HEK293 (cell line): Measurements from ENCODE around the gene PLCG1.
A peak's percentile ranks its signal among the peaks of the same experiment; 100 is the strongest.

Source experiments
- GLIS1 ChIP-seq: fragments of 450-650 bp; formaldehyde crosslinking; IDR thresholded peaks from 2 replicates; pipeline ENCODE4 v1.5.1; 2016; ENCODE audit warnings: missing biosample characterization, missing genetic modification characterization
- KLF10 ChIP-seq: fragments of 450-650 bp; IDR thresholded peaks from 2 replicates; pipeline ENCODE4 v1.5.1; 2018; ENCODE audit warnings: missing biosample characterization, mild to moderate bottlenecking, missing genetic modification characterization
- KLF9 ChIP-seq: fragments of 450-650 bp; formaldehyde crosslinking; IDR thresholded peaks from 2 replicates; pipeline ENCODE4 v1.5.1; 2016; ENCODE audit warnings: missing biosample characterization, missing genetic modification characterization, low read depth
- MEIS1 ChIP-seq: sonication (generic); formaldehyde crosslinking; IDR thresholded peaks from 2 replicates; pipeline ENCODE4 v1.8.1; 2022; ENCODE audit warnings: missing genetic modification reagents, mild to moderate bottlenecking, borderline replicate concordance
- OVOL3 ChIP-seq: fragments of 450-650 bp; formaldehyde crosslinking; IDR thresholded peaks from 2 replicates; pipeline ENCODE4 v1.5.1; 2016; ENCODE audit warnings: missing biosample characterization, missing genetic modification characterization
- YY1 ChIP-seq: fragments of 450-650 bp; formaldehyde crosslinking; IDR thresholded peaks from 2 replicates; pipeline ENCODE4 v1.5.1; 2018; ENCODE audit warnings: missing biosample characterization, missing genetic modification characterization
- ZFP37 ChIP-seq: fragments of 450-650 bp; formaldehyde crosslinking; IDR thresholded peaks from 2 replicates; pipeline ENCODE4 v1.5.1; 2016; ENCODE audit warnings: missing biosample characterization, missing genetic modification characterization
- ZNF132 ChIP-seq: fragments of 450-650 bp; formaldehyde crosslinking; IDR thresholded peaks from 2 replicates; pipeline ENCODE4 v1.5.1; 2017; ENCODE audit warnings: missing biosample characterization, missing genetic modification characterization, borderline replicate concordance
- ZNF133 ChIP-seq: fragments of 450-650 bp; formaldehyde crosslinking; IDR thresholded peaks from 2 replicates; pipeline ENCODE4 v1.5.1; 2016; ENCODE audit warnings: missing biosample characterization, missing genetic modification characterization
- ZNF223 ChIP-seq: fragments of 450-650 bp; formaldehyde crosslinking; IDR thresholded peaks from 2 replicates; pipeline ENCODE4 v1.5.1; 2016; ENCODE audit warnings: missing biosample characterization, missing genetic modification characterization
- ZNF341 ChIP-seq: fragments of 450-650 bp; formaldehyde crosslinking; IDR thresholded peaks from 2 replicates; pipeline ENCODE4; 2016; ENCODE audit warnings: low read depth, missing biosample characterization, missing genetic modification characterization
- ZNF394 ChIP-seq: fragments of 450-650 bp; formaldehyde crosslinking; IDR thresholded peaks from 2 replicates; pipeline ENCODE4 v1.5.1; 2016; ENCODE audit warnings: missing biosample characterization, missing genetic modification characterization, mild to moderate bottlenecking, moderate library complexity, borderline replicate concordance
- ZNF404 ChIP-seq: fragments of 450-650 bp; formaldehyde crosslinking; IDR thresholded peaks from 2 replicates; pipeline ENCODE4 v1.5.1; 2017; ENCODE audit warnings: missing biosample characterization, missing genetic modification characterization
- ZNF555 ChIP-seq: fragments of 450-650 bp; formaldehyde crosslinking; conservative IDR thresholded peaks from 2 replicates; pipeline ENCODE4 v1.5.1; 2017; ENCODE audit warnings: missing biosample characterization, mild to moderate bottlenecking, missing genetic modification characterization, inconsistent platforms
- ZNF76 ChIP-seq: fragments of 450-650 bp; formaldehyde crosslinking; IDR thresholded peaks from 2 replicates; pipeline ENCODE4; 2016; ENCODE audit warnings: low read depth, missing biosample characterization, missing genetic modification characterization, borderline replicate concordance
- ZSCAN23 ChIP-seq: fragments of 450-650 bp; formaldehyde crosslinking; IDR thresholded peaks from 2 replicates; pipeline ENCODE4 v1.5.1; 2016; ENCODE audit warnings: missing biosample characterization, missing genetic modification characterization
- ZXDB ChIP-seq: fragments of 450-650 bp; formaldehyde crosslinking; IDR thresholded peaks from 2 replicates; pipeline ENCODE4 v1.5.1; 2016; ENCODE audit warnings: missing biosample characterization, missing genetic modification characterization
- TF ChIP-seq, protein P1 (sequence below): fragments of 450-650 bp; formaldehyde crosslinking; IDR thresholded peaks from 2 replicates; pipeline ENCODE4 v1.5.1; 2016; ENCODE audit warnings: missing biosample characterization, missing genetic modification characterization, borderline replicate concordance
- TF ChIP-seq, protein P2 (sequence below): IDR thresholded peaks from 2 replicates; pipeline ENCODE4 v1.6.1; 2011; ENCODE audit warnings: mild to moderate bottlenecking, low read depth, low read length, borderline replicate concordance
- TF ChIP-seq, protein P3 (sequence below): fragments of 450-650 bp; formaldehyde crosslinking; IDR thresholded peaks from 2 replicates; pipeline ENCODE4 v1.5.1; 2017; ENCODE audit warnings: missing biosample characterization, missing genetic modification characterization
- TF ChIP-seq, protein P4 (sequence below): fragments of 450-650 bp; formaldehyde crosslinking; conservative IDR thresholded peaks from 2 replicates; pipeline ENCODE4 v1.5.1; 2016; ENCODE audit warnings: low read depth, missing biosample characterization, missing genetic modification characterization
- TF ChIP-seq, protein P5 (sequence below): fragments of 450-650 bp; formaldehyde crosslinking; IDR thresholded peaks from 2 replicates; pipeline ENCODE4 v1.5.1; 2016; ENCODE audit warnings: missing biosample characterization, missing genetic modification characterization
- TF ChIP-seq, protein P6 (sequence below): fragments of 450-650 bp; formaldehyde crosslinking; IDR thresholded peaks from 2 replicates; pipeline ENCODE4 v1.5.1; 2016; ENCODE audit warnings: missing biosample characterization, missing genetic modification characterization

Gene PLCG1

DNA sequence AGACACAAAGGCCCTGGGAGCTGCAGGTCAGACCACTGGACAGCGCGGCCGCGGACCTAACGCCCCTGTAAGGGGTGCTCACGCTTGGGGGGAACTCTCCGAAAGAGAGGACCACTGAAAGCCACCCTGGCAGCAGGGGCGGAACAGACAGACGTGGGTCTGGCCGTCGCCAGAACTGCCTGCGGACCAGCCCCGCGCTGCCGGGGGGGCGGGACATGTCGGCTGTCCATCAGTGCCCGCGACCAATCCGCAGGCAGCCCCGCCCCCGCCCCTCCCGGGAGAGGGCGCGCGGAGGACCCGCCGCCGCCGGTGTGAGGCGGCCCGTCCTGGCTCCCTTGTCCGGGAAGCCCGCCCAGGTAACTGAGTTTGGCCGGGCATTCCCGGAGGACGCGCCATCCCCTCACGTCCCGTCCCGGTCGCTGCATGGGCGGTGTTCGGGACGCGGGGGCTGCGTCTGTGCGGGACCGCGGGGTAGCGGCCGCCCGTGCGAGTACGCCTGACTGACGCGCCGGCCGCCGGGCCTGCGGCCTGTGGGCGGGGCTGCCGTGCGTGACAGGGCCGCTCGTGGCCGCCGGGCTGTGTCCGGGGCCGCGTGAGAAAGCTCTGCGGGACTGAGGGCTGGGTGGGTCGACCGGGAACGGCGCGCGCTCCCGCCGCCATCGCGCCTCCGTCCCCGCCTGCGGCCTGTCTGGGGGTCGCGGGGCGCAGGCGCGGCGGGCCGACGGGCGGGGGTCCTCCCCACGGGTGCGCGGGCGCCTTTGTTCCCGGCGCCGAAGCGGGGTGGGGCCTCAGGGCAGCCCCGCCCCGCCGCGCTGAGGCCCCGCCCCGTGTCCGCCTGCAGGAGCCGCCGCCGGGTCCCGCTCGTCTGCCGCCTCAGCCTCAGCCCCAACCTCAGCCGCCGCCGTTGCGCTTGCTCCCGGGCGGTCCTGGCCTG, at the start of gene PLCG1 (continued):
- TF ChIP-seq, protein P1, sequence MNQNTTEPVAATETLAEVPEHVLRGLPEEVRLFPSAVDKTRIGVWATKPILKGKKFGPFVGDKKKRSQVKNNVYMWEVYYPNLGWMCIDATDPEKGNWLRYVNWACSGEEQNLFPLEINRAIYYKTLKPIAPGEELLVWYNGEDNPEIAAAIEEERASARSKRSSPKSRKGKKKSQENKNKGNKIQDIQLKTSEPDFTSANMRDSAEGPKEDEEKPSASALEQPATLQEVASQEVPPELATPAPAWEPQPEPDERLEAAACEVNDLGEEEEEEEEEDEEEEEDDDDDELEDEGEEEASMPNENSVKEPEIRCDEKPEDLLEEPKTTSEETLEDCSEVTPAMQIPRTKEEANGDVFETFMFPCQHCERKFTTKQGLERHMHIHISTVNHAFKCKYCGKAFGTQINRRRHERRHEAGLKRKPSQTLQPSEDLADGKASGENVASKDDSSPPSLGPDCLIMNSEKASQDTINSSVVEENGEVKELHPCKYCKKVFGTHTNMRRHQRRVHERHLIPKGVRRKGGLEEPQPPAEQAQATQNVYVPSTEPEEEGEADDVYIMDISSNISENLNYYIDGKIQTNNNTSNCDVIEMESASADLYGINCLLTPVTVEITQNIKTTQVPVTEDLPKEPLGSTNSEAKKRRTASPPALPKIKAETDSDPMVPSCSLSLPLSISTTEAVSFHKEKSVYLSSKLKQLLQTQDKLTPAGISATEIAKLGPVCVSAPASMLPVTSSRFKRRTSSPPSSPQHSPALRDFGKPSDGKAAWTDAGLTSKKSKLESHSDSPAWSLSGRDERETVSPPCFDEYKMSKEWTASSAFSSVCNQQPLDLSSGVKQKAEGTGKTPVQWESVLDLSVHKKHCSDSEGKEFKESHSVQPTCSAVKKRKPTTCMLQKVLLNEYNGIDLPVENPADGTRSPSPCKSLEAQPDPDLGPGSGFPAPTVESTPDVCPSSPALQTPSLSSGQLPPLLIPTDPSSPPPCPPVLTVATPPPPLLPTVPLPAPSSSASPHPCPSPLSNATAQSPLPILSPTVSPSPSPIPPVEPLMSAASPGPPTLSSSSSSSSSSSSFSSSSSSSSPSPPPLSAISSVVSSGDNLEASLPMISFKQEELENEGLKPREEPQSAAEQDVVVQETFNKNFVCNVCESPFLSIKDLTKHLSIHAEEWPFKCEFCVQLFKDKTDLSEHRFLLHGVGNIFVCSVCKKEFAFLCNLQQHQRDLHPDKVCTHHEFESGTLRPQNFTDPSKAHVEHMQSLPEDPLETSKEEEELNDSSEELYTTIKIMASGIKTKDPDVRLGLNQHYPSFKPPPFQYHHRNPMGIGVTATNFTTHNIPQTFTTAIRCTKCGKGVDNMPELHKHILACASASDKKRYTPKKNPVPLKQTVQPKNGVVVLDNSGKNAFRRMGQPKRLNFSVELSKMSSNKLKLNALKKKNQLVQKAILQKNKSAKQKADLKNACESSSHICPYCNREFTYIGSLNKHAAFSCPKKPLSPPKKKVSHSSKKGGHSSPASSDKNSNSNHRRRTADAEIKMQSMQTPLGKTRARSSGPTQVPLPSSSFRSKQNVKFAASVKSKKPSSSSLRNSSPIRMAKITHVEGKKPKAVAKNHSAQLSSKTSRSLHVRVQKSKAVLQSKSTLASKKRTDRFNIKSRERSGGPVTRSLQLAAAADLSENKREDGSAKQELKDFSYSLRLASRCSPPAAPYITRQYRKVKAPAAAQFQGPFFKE (tag by site-specific recombination) = no peak
- TF ChIP-seq KLF9 (tag by site-specific recombination) = peak; percentile 82
- peak; percentile 47; the same call in 1 of the 2 replicates for TF ChIP-seq ZNF76
- no peak for TF ChIP-seq ZSCAN23 (tag by site-specific recombination)
- TF ChIP-seq, protein P2, sequence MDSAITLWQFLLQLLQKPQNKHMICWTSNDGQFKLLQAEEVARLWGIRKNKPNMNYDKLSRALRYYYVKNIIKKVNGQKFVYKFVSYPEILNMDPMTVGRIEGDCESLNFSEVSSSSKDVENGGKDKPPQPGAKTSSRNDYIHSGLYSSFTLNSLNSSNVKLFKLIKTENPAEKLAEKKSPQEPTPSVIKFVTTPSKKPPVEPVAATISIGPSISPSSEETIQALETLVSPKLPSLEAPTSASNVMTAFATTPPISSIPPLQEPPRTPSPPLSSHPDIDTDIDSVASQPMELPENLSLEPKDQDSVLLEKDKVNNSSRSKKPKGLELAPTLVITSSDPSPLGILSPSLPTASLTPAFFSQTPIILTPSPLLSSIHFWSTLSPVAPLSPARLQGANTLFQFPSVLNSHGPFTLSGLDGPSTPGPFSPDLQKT = no peak
- TF ChIP-seq ZNF133 (tag by site-specific recombination) = no peak
- TF ChIP-seq, protein P3, sequence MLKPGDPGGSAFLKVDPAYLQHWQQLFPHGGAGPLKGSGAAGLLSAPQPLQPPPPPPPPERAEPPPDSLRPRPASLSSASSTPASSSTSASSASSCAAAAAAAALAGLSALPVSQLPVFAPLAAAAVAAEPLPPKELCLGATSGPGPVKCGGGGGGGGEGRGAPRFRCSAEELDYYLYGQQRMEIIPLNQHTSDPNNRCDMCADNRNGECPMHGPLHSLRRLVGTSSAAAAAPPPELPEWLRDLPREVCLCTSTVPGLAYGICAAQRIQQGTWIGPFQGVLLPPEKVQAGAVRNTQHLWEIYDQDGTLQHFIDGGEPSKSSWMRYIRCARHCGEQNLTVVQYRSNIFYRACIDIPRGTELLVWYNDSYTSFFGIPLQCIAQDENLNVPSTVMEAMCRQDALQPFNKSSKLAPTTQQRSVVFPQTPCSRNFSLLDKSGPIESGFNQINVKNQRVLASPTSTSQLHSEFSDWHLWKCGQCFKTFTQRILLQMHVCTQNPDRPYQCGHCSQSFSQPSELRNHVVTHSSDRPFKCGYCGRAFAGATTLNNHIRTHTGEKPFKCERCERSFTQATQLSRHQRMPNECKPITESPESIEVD (tag by site-specific recombination) = no peak
- peak; percentile 76 for TF ChIP-seq ZXDB (tag by site-specific recombination)
- TF ChIP-seq MEIS1 = no peak
- TF ChIP-seq ZNF394 (tag by site-specific recombination) = no peak
- TF ChIP-seq ZNF404 = no peak
- peak; percentile 64; the same call in 1 of the 2 replicates for TF ChIP-seq GLIS1
- no peak for TF ChIP-seq OVOL3 (tag by site-specific recombination)
- TF ChIP-seq ZNF555 (tag by site-specific recombination) = no peak
- peak; percentile 62; the same call in 1 of the 2 replicates for TF ChIP-seq ZNF341 (tag by site-specific recombination)
- TF ChIP-seq, protein P4, sequence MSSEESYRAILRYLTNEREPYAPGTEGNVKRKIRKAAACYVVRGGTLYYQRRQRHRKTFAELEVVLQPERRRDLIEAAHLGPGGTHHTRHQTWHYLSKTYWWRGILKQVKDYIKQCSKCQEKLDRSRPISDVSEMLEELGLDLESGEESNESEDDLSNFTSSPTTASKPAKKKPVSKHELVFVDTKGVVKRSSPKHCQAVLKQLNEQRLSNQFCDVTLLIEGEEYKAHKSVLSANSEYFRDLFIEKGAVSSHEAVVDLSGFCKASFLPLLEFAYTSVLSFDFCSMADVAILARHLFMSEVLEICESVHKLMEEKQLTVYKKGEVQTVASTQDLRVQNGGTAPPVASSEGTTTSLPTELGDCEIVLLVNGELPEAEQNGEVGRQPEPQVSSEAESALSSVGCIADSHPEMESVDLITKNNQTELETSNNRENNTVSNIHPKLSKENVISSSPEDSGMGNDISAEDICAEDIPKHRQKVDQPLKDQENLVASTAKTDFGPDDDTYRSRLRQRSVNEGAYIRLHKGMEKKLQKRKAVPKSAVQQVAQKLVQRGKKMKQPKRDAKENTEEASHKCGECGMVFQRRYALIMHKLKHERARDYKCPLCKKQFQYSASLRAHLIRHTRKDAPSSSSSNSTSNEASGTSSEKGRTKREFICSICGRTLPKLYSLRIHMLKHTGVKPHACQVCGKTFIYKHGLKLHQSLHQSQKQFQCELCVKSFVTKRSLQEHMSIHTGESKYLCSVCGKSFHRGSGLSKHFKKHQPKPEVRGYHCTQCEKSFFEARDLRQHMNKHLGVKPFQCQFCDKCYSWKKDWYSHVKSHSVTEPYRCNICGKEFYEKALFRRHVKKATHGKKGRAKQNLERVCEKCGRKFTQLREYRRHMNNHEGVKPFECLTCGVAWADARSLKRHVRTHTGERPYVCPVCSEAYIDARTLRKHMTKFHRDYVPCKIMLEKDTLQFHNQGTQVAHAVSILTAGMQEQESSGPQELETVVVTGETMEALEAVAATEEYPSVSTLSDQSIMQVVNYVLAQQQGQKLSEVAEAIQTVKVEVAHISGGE (tag by site-specific recombination) = peak; percentile 48; the same call in 1 of the 2 replicates
- TF ChIP-seq ZNF223 = no peak
- TF ChIP-seq YY1 (tag by site-specific recombination) = peak; percentile 60
- TF ChIP-seq, protein P5, sequence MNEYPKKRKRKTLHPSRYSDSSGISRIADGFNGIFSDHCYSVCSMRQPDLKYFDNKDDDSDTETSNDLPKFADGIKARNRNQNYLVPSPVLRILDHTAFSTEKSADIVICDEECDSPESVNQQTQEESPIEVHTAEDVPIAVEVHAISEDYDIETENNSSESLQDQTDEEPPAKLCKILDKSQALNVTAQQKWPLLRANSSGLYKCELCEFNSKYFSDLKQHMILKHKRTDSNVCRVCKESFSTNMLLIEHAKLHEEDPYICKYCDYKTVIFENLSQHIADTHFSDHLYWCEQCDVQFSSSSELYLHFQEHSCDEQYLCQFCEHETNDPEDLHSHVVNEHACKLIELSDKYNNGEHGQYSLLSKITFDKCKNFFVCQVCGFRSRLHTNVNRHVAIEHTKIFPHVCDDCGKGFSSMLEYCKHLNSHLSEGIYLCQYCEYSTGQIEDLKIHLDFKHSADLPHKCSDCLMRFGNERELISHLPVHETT (tag by site-specific recombination) = no peak
- TF ChIP-seq, protein P6, sequence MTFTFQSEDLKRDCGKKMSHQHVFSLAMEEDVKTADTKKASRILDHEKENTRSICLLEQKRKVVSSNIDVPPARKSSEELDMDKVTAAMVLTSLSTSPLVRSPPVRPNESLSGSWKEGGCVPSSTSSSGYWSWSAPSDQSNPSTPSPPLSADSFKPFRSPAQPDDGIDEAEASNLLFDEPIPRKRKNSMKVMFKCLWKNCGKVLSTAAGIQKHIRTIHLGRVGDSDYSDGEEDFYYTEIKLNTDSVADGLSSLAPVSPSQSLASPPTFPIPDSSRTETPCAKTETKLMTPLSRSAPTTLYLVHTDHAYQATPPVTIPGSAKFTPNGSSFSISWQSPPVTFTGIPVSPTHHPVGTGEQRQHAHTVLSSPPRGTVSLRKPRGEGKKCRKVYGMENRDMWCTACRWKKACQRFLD = 0 out of 2 replicates have a peak, but pooled peaks have one; percentile 40
- peak; percentile 71 for TF ChIP-seq KLF10
- TF ChIP-seq ZNF132 (tag by site-specific recombination) = no peak
- TF ChIP-seq ZFP37 (tag by site-specific recombination) = no peak
